Measurements from ENCODE around the gene FHOD3.

- TF ChIP-seq JUND (IDR thresholded peaks at IDR 0.05) (no peak), CTCF (IDR thresholded peaks at IDR 0.05; ENCODE audit: low read depth, low read length, missing input control) (no peak), RAD21 (IDR thresholded peaks at IDR 0.05) (no peak), GABPA (IDR thresholded peaks at IDR 0.05 in 1 of 2, conservative IDR thresholded peaks at IDR 0.05 in 1 of 2) (no peak), EGR1 (IDR thresholded peaks at IDR 0.05; ENCODE audit: low read depth in 2 of 2) (no peak), SP1 (IDR thresholded peaks at IDR 0.05) (no peak), ATF3 (IDR thresholded peaks at IDR 0.05) (no peak)
Observed at GRCh38 chr18:36405611-36406010, 108.1 kb downstream of the FHOD3 start.
